ENCODE data around the gene PUS1. TPM values are rescaled to one million over a fixed set of nuclear protein-coding genes. Genes with fewer than 3 reads are reported as not detected.

Gene PUS1
- total and polyA plus RNA-seq, 9 of the 15 experiments (the other 6 are each of a cell fraction or from before 2014, with no cell fraction given) = 1.9 to 90.8 (median 30.0) TPM

DNA sequence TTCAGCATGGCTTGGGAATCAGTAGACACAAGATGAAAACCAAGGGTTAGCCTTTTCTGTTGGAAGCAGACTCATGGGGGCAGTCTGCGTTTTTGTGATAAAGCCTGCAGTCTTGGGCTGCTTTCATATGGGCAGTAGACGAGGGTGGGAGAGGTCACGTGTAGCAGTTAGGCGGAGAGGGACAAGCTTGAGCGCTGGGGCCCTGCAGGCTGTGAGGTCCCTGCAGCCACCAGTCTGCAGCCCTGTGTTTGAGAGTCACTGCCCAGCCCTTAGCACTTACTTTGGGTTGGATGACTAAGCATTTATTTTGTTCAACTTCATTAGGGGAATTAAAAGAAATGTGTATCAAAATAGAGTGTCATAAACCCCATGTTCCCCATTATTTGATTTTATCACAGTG, 57.8 kb downstream of the PUS1 start:
- CTCF ChIA-PET (ENCODE audit: low intra/inter-chr PET ratio) = no interaction called here
- whole genome bisulfite sequencing (ENCODE audit: insufficient coverage, low coverage, missing lambda C conversion rate) = 22% methylated on average over 4 of the region's 5 CpGs
- TF ChIP-seq, protein P1, sequence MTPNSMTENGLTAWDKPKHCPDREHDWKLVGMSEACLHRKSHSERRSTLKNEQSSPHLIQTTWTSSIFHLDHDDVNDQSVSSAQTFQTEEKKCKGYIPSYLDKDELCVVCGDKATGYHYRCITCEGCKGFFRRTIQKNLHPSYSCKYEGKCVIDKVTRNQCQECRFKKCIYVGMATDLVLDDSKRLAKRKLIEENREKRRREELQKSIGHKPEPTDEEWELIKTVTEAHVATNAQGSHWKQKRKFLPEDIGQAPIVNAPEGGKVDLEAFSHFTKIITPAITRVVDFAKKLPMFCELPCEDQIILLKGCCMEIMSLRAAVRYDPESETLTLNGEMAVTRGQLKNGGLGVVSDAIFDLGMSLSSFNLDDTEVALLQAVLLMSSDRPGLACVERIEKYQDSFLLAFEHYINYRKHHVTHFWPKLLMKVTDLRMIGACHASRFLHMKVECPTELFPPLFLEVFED (CRISPR knock-in tag; conservative IDR thresholded peaks at IDR 0.05) = no peak
- TF ChIP-seq PPARD (CRISPR knock-in tag; IDR thresholded peaks at IDR 0.05) = no peak
- TF ChIP-seq, protein P2, sequence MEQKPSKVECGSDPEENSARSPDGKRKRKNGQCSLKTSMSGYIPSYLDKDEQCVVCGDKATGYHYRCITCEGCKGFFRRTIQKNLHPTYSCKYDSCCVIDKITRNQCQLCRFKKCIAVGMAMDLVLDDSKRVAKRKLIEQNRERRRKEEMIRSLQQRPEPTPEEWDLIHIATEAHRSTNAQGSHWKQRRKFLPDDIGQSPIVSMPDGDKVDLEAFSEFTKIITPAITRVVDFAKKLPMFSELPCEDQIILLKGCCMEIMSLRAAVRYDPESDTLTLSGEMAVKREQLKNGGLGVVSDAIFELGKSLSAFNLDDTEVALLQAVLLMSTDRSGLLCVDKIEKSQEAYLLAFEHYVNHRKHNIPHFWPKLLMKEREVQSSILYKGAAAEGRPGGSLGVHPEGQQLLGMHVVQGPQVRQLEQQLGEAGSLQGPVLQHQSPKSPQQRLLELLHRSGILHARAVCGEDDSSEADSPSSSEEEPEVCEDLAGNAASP (IDR thresholded peaks at IDR 0.05) = no peak
- TF ChIP-seq, protein P3, sequence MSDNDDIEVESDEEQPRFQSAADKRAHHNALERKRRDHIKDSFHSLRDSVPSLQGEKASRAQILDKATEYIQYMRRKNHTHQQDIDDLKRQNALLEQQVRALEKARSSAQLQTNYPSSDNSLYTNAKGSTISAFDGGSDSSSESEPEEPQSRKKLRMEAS (CRISPR knock-in tag; IDR thresholded peaks at IDR 0.05) = 0 out of 2 replicates have a peak, but pooled peaks have one; percentile 19
- TF ChIP-seq ZNF316 (IDR thresholded peaks at IDR 0.05) = peak; percentile 82
- no peak for TF ChIP-seq RBM22 (IDR thresholded peaks at IDR 0.05; ENCODE audit: low read depth, low read length, poor library complexity, severe bottlenecking)
- TF ChIP-seq, protein P4, sequence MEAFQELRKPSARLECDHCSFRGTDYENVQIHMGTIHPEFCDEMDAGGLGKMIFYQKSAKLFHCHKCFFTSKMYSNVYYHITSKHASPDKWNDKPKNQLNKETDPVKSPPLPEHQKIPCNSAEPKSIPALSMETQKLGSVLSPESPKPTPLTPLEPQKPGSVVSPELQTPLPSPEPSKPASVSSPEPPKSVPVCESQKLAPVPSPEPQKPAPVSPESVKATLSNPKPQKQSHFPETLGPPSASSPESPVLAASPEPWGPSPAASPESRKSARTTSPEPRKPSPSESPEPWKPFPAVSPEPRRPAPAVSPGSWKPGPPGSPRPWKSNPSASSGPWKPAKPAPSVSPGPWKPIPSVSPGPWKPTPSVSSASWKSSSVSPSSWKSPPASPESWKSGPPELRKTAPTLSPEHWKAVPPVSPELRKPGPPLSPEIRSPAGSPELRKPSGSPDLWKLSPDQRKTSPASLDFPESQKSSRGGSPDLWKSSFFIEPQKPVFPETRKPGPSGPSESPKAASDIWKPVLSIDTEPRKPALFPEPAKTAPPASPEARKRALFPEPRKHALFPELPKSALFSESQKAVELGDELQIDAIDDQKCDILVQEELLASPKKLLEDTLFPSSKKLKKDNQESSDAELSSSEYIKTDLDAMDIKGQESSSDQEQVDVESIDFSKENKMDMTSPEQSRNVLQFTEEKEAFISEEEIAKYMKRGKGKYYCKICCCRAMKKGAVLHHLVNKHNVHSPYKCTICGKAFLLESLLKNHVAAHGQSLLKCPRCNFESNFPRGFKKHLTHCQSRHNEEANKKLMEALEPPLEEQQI (IDR thresholded peaks at IDR 0.05) = no peak
- TF ChIP-seq, protein P5, sequence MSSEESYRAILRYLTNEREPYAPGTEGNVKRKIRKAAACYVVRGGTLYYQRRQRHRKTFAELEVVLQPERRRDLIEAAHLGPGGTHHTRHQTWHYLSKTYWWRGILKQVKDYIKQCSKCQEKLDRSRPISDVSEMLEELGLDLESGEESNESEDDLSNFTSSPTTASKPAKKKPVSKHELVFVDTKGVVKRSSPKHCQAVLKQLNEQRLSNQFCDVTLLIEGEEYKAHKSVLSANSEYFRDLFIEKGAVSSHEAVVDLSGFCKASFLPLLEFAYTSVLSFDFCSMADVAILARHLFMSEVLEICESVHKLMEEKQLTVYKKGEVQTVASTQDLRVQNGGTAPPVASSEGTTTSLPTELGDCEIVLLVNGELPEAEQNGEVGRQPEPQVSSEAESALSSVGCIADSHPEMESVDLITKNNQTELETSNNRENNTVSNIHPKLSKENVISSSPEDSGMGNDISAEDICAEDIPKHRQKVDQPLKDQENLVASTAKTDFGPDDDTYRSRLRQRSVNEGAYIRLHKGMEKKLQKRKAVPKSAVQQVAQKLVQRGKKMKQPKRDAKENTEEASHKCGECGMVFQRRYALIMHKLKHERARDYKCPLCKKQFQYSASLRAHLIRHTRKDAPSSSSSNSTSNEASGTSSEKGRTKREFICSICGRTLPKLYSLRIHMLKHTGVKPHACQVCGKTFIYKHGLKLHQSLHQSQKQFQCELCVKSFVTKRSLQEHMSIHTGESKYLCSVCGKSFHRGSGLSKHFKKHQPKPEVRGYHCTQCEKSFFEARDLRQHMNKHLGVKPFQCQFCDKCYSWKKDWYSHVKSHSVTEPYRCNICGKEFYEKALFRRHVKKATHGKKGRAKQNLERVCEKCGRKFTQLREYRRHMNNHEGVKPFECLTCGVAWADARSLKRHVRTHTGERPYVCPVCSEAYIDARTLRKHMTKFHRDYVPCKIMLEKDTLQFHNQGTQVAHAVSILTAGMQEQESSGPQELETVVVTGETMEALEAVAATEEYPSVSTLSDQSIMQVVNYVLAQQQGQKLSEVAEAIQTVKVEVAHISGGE (CRISPR knock-in tag; IDR thresholded peaks at IDR 0.05) = no peak
- no peak for TF ChIP-seq SMARCA5 (IDR thresholded peaks at IDR 0.05)
- TF ChIP-seq, protein P6, sequence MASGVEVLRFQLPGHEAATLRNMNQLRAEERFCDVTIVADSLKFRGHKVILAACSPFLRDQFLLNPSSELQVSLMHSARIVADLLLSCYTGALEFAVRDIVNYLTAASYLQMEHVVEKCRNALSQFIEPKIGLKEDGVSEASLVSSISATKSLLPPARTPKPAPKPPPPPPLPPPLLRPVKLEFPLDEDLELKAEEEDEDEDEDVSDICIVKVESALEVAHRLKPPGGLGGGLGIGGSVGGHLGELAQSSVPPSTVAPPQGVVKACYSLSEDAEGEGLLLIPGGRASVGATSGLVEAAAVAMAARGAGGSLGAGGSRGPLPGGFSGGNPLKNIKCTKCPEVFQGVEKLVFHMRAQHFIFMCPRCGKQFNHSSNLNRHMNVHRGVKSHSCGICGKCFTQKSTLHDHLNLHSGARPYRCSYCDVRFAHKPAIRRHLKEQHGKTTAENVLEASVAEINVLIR (CRISPR knock-in tag; IDR thresholded peaks at IDR 0.05) = no peak

More for the DNA sequence above, 57.8 kb downstream of the PUS1 start:
- H3K9ac ChIP-seq (ENCODE audit: insufficient read depth in 1 of 2, low read depth in 2 of 2, low read length in 2 of 2) = no peak overlapping the region; a peak in 2 of 4 replicates
- ATAC-seq (peak; percentile 89), FAIRE-seq (peak; percentile 90), DNase-seq (ENCODE audit: extremely low read depth in 1 of 4, low spot score in 3 of 4) (peak; percentile 32 to 82 (median 55))
- H3K79me2 ChIP-seq (ENCODE audit: control insufficient read depth, insufficient read depth, low read length) = no peaks in the 10 kb centered on the region
- no peak overlapping the region for H2AFZ ChIP-seq (ENCODE audit: low read depth, low read length)
- intact Hi-C loops (cut with micrococcal nuclease) = no loop called here
- H3K4me2 ChIP-seq (ENCODE audit: insufficient read depth, low read length) = no peak overlapping the region; the same call in 1 of the 2 replicates
- no peaks in the 10 kb centered on the region for H4K20me1 ChIP-seq (replicated peaks; ENCODE audit: control insufficient read depth, insufficient read depth, low read length)
- H3K4me1 ChIP-seq (replicated peaks in 1 of 2; ENCODE audit: control insufficient read depth in 2 of 2, insufficient read depth in 2 of 2, low read length in 2 of 2) = peaks cover 4 to 12% of the 10 kb centered on the region in 2 experiments; a peak in 4 of 5 replicates
- H3K27ac ChIP-seq (ENCODE audit: extremely low read depth, low read depth, low read length) = peak overlapping the region; percentile 25; the same call in 1 of the 3 replicates
- POLR2A ChIA-PET = interaction anchor here (0.6 to 0.7 kb wide), 2 partner anchors 16 to 36 kb away, joined by 3 read pairs; no protein-coding TSS in a partner anchor
- H3K9me1 ChIP-seq (ENCODE audit: control insufficient read depth, insufficient read depth, low read length) = no peaks in the 10 kb centered on the region
- H3K27me3 ChIP-seq (ENCODE audit: control insufficient read depth in 2 of 2, insufficient read depth in 2 of 2, low read length in 2 of 2) = no peaks in the 10 kb centered on the region
- H3K36me3 ChIP-seq (ENCODE audit: control insufficient read depth, insufficient read depth, low read length) = peaks cover 88% of the 10 kb centered on the region
- H3K4me3 ChIP-seq = no peak overlapping the region
- BruUV-seq (replicated peaks) = no TSS peak
- in situ Hi-C loops (cut with MboI) = no loop called here
- H3K9me3 ChIP-seq (replicated peaks; ENCODE audit: control insufficient read depth, insufficient read depth, low read depth, low read length) = no peaks in the 10 kb centered on the region
